Stimulated activated CD4-positive, alpha-beta T cell treated with anti-CD3 and anti-CD28 coated beads, Interleukin-15, amount 100 ng/mL, for 48 hours (primary cell): ENCODE measurements around the gene CDKN2C.

ENCODE experiments used
- DNase-seq, 2 donors: peaks; one replicate each; pipeline ENCODE4 v3.0.0-alpha.2; 2020; ENCODE audit warnings: low read depth in 2 of 2

Gene CDKN2C

GRCh38 chr1:50964863-50965262, 5.2 kb upstream of the CDKN2C start:
- no peak for DNase-seq

DNA sequence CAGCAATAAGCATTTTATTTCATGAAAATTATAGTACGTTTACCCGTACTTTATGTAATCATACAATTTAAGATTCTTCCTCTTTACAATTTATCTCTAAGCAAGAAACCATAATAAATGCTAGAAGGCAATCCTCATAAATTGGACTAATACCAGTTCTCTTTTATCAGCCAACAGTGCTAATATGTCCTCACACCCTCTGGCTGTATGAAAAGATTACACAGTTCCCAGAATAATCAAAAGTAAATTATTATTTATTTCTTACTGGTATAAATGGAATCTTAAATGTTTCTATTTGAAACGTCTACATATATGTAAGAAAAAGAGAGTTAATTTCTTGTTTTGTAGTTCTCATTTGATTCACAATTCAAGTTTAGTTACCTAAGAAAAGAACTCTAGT, 3.1 kb upstream of the CDKN2C start:
- DNase-seq = no peak

DNA sequence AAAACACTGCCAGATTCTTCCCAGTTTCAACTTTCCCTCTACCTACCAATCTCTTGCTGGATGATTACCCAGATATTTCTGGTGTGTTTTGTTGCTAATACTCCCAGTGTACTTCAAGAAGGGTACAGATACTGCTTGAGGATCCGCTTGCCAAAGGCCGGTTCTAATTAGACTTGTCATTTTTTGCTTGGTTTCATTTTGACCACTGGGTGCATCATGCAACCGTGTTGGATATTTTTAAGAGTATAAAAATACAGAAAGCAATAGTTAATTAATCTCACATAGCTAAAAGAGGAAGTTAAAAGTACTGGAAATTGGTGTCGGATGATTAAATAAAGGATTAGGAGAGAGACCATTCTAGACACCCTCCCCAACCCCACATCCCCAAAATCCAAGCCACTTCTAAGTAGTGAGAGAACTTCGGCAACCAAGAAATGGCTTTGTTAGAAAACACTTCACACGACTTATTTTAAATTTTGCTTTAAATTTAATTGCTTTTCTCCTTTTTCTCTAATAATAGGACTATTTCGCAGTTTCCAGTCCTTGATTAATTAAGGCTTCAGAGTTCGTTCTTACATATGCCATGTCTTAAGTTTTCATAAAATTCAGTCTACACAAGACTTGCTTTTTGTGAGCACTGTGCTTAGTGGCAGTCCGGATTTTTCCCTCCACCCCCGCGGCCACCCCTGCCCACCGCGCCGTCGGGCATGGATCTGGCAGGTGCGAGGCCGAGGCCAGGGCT, 2.5 kb upstream of the CDKN2C start:
- no peak for DNase-seq

DNA sequence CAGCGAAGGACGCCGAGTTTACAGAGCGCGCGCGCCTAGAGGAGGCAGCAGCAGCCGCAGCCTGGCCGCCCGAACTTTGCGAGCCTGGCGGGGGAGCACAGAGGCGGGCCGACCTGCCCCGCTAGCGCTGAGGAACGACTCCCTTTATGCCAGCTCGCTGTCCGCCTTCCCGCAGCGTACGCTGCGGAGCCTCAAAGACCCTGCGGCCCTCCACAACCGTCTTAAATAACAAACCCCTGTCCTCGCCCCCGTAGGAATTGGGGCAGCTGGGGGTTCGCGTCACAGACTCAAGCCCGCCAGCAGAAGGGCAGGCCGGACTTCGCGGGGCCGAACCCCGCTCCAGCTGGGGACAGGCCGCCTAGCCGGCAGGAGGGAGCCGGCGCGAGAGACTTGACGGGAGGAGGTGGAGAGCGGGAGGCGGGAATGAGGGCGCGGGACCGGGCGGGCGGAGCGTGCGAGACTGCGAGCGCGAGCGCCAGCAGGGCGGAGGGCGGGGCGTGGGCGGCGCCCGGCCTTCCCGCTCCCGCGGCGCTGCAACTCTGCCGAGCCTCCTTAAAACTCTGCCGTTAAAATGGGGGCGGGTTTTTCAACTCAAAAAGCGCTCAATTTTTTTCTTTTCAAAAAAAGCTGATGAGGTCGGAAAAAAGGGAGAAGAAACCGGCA, 1.8 kb upstream of the CDKN2C start:
- DNase-seq = peak in 1 of 2 donors; percentile 63

GRCh38 chr1:50968821-50969610, 1.0 kb upstream of the CDKN2C start:
- DNase-seq = peak in 1 of 2 donors; percentile 18

DNA sequence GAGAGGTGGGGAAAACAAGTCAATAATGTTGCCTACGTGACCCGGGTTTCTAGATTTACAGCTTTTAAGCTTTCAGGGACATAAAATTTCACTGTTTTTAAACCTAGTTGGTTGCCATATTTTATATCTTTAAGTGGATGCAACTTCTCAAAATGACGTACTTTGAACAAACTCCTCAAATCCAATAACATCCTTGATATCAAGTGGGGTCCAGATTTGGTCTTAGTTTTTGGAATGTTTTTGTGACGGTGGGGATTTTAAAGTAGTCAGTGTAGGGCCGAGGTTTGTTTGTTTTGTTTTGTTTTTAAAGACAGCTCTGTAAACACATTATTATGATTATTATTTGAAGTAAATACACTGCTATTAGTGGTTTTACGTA, 453 bp downstream of the CDKN2C start:
- DNase-seq = no peak

DNA sequence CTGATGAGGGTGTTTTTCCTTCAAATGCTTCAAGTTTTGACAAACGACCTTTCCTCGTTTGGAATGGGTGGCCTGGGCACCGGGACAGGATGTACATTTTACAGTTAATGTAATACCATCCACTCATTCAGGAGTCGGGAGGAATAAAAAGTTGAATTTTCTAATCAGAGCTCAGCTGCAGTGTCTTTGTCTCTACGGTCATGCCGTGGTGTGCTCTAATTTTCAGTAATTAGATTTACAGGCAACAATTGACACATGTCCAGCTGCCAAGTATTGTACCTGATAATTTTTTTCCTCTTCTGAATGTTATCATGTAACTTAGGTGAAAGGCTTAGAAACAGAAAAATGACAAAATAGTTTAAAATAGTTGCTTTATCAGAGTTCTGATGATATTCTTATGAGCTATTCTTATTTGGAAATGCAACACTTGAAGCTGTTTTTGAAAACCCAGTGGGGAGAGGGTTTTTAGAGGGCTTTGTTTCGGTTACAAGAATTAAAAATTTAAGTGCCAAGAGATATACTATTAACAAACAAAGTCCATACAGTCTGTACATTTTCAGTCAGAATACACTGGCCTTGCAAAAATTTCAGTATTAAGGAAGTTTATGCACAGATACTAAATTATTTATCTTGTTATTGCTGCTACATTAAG, 1.0 kb downstream of the CDKN2C start:
- DNase-seq = no peak

- DNase-seq = no peak
Measured at GRCh38 chr1:50971748-50972305, 1.8 kb downstream of the CDKN2C start.

DNA sequence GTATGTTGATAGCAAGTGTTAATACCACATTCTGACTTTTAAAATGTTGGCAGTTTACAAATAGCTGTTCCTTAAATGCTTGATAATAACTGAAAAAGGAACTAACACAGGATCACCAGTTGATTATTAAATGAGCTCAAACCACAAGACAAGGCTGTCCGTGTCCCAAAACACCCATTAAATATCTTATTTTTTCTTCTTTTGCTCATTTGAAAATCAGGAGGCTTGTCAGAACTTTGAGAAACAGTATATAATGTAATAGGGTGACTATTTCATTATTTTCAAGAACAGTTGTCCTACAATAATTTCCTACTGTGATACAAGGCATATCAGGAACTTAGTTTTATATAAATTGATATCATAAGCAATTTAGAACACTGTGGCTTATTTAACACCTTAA, 2.7 kb downstream of the CDKN2C start:
- DNase-seq = no peak

DNA sequence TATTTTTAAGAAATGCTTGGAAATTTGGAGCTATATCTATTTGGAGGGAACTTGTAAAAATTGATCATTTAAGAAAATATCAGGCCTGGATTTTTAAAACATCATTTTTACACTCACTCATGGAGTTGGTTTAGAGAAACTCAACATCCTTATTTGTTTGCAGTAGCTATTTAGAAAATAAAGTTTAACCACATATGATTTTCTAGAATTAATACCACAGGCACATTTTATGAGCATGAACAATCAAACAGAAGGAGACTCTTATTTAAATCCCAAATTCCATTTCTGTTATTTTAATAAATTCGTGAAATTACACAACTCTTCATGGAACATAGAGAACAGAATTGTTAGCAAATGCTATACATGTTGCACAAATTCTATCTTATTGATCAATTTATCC, 3.2 kb downstream of the CDKN2C start:
- no peak for DNase-seq

GRCh38 chr1:50973875-50974617, 4.0 kb downstream of the CDKN2C start:
- no peak for DNase-seq

GRCh38 chr1:50974618-50974935, 4.5 kb downstream of the CDKN2C start:
- DNase-seq = no peak

- no peak for DNase-seq
Measured at GRCh38 chr1:50975436-50975835, 5.4 kb downstream of the CDKN2C start.

GRCh38 chr1:50976111-50976889, 6.3 kb downstream of the CDKN2C start:
- DNase-seq = no peak

- no peak for DNase-seq
Measured at GRCh38 chr1:50976890-50977574, 7.0 kb downstream of the CDKN2C start.

GRCh38 chr1:50977575-50978143, 7.6 kb downstream of the CDKN2C start:
- no peak for DNase-seq

GRCh38 chr1:50978144-50978851, 8.3 kb downstream of the CDKN2C start:
- DNase-seq = no peak

- no peak for DNase-seq
Measured at GRCh38 chr1:50978852-50979781, 9.1 kb downstream of the CDKN2C start.
